Smooth muscle cell (in vitro differentiated cells): ENCODE results near the gene MRPL36. TPM values are rescaled to one million over a fixed set of nuclear protein-coding genes. Genes with fewer than 3 reads are reported as not detected.

Experiments used
- DNase-seq: peaks from one replicate; lab custom pipeline; 2025; ENCODE audit not compliant: unreplicated experiment; lab: John Stamatoyannopoulos, UW
- H2AFZ ChIP-seq: fragments of 200-600 bp; sonication (generic); 2 replicates; pipeline ENCODE4 v1.6.0; 2016; ENCODE audit warnings: antibody characterized with exemption, low read depth, mild to moderate bottlenecking
- H3F3A ChIP-seq: fragments of 200-600 bp; sonication (generic); 2 replicates; pipeline ENCODE4 v1.6.0; 2017; ENCODE audit warnings: antibody characterized with exemption, low read depth
- H3K27ac ChIP-seq: fragments of 200-600 bp; sonication (generic); 2 replicates; pipeline ENCODE4 v1.5.1; 2016; ENCODE audit warnings: low read depth, mild to moderate bottlenecking
- H3K27me3 ChIP-seq: fragments of 200-600 bp; sonication (generic); 2 replicates; pipeline ENCODE4 v1.6.1; 2016; ENCODE audit warnings: low read depth, mild to moderate bottlenecking
- H3K36me3 ChIP-seq: fragments of 200-600 bp; sonication (generic); 2 replicates; pipeline ENCODE4 v1.5.1; 2016; ENCODE audit warnings: low read depth
- H3K4me1 ChIP-seq: fragments of 200-600 bp; sonication (generic); 2 replicates; pipeline ENCODE4 v1.5.1; 2016; ENCODE audit warnings: low read depth
- H3K4me2 ChIP-seq: fragments of 200-600 bp; sonication (generic); 2 replicates; pipeline ENCODE4 v1.6.0; 2016; ENCODE audit warnings: mild to moderate bottlenecking
- H3K4me3 ChIP-seq: fragments of 200-600 bp; sonication (generic); 2 replicates; pipeline ENCODE4 v1.5.1; 2016; ENCODE audit warnings: mild to moderate bottlenecking
- H3K79me2 ChIP-seq: fragments of 200-600 bp; sonication (generic); 2 replicates; pipeline ENCODE4 v1.6.0; 2016; ENCODE audit warnings: low read depth, mild to moderate bottlenecking
- H3K9ac ChIP-seq: fragments of 200-600 bp; sonication (generic); 2 replicates; pipeline ENCODE4 v1.6.0; 2016; ENCODE audit warnings: low read depth
- H3K9me3 ChIP-seq: fragments of 200-600 bp; sonication (generic); replicated peaks from 2 replicates; pipeline ENCODE4 v1.5.1; 2016; ENCODE audit warnings: low read depth
- H4K20me1 ChIP-seq: fragments of 200-600 bp; sonication (generic); 2 replicates; pipeline ENCODE4 v1.6.0; 2016; ENCODE audit warnings: low read depth
- CTCF ChIP-seq: fragments of 200-600 bp; sonication (generic); IDR thresholded peaks from 2 replicates; pipeline ENCODE4 v1.5.1; 2017; ENCODE audit warnings: borderline replicate concordance, mild to moderate bottlenecking, antibody characterized with exemption; ENCODE audit not compliant: insufficient read depth, poor library complexity, severe bottlenecking
- WGBS: methylation state at CpG from one replicate; pipeline ENCODE4 v1.1.7; 2016; ENCODE audit warnings: low lambda C conversion rate; 5-methylcytosine and 5-hydroxymethylcytosine counted together
- polyA plus RNA-seq: library from polyadenylated mRNA; unstranded; fragments of >200 nt; fragmentation: Nextera tagmentation; extraction: Ambion mirVana; gene quantifications from 2 replicates; pipeline ENCODE4 v1.2.1, GENCODE V29; 2016
- total RNA-seq: library from RNA; depleted of rRNA; stranded (reverse); fragments of >200 nt; gene quantifications from 2 replicates; pipeline ENCODE4 v1.2.3, GENCODE V29; 2014

The MRPL36 gene
- total and polyA plus RNA-seq, 2 experiments from 2014 or later: 42.9 to 110 TPM

GRCh38 chr5:1797855-1798254, 1.8 kb downstream of the MRPL36 start:
- Histone ChIP-seq H3K9ac (no peak overlapping the region), H4K20me1 (no peaks in the 10 kb centered on the region), H3K27ac (no peak overlapping the region), H3K4me1 (peaks cover 14% of the 10 kb centered on the region), H3K9me3 (no peaks in the 10 kb centered on the region), H2AFZ (no peak overlapping the region), H3K79me2 (peaks cover 35% of the 10 kb centered on the region), H3K4me2 (peak overlapping the region; percentile 93), H3F3A (peaks cover 6% of the 10 kb centered on the region), H3K4me3 (no peak overlapping the region), H3K36me3 (no peaks in the 10 kb centered on the region), H3K27me3 (no peaks in the 10 kb centered on the region)
- no peak for TF ChIP-seq CTCF
- 94% methylated on average over 11 of the region's 11 CpGs for WGBS
- no peak for DNase-seq

- H3K79me2 ChIP-seq: peaks cover 29% of the 10 kb centered on the region
Observed at GRCh38 chr5:1797103-1797800, 2.4 kb downstream of the MRPL36 start.

GRCh38 chr5:1796371-1797102, 3.1 kb downstream of the MRPL36 start:
- Histone ChIP-seq H3K9ac (no peak overlapping the region), H3F3A (peaks cover 6% of the 10 kb centered on the region), H3K9me3 (no peaks in the 10 kb centered on the region), H3K4me3 (no peak overlapping the region), H3K4me1 (peaks cover 9% of the 10 kb centered on the region), H2AFZ (no peak overlapping the region), H3K27me3 (no peaks in the 10 kb centered on the region), H3K79me2 (peaks cover 22% of the 10 kb centered on the region), H3K4me2 (no peak overlapping the region), H4K20me1 (no peaks in the 10 kb centered on the region), H3K36me3 (no peaks in the 10 kb centered on the region), H3K27ac (no peak overlapping the region)
- WGBS: 90% methylated on average over 21 of the region's 21 CpGs
- TF ChIP-seq CTCF: no peak
- DNase-seq: no peak

More at GRCh38 chr5:1797103-1797800, 2.4 kb downstream of the MRPL36 start:
- Histone ChIP-seq H3K4me1 (peaks cover 14% of the 10 kb centered on the region), H3K9me3 (no peaks in the 10 kb centered on the region), H3K9ac (no peak overlapping the region), H3K4me2 (no peak overlapping the region), H3K27me3 (no peaks in the 10 kb centered on the region), H3F3A (peaks cover 6% of the 10 kb centered on the region), H2AFZ (no peak overlapping the region), H4K20me1 (no peaks in the 10 kb centered on the region), H3K36me3 (no peaks in the 10 kb centered on the region), H3K4me3 (no peak overlapping the region), H3K27ac (no peak overlapping the region)
- no peak for TF ChIP-seq CTCF
- 97% methylated on average over 18 of the region's 18 CpGs for WGBS
- DNase-seq: no peak
